Right renal pelvis (tissue), 4 donors: Measurements from ENCODE around the gene NSFL1C. TPM values are rescaled to one million over a fixed set of nuclear protein-coding genes. Genes with fewer than 3 reads are reported as not detected.

Source experiments
- DNase-seq, 4 donors: peaks; one replicate each; pipeline ENCODE4 v3.0.0-alpha.2; 2013; ENCODE audit warnings: low read depth in 4 of 4, low spot score in 3 of 4, missing footprints in 1 of 4
- polyA plus RNA-seq, 4 donors: library from polyadenylated mRNA; unstranded; fragments of 120-200 nt; gene quantifications; one replicate each; pipeline ENCODE4 v1.2.1, GENCODE V29; 2013; ENCODE audit not compliant: insufficient read length in 4 of 4

NSFL1C gene
- polyA plus RNA-seq, 4 donors: 93.9 to 110 (median 103) TPM

DNA sequence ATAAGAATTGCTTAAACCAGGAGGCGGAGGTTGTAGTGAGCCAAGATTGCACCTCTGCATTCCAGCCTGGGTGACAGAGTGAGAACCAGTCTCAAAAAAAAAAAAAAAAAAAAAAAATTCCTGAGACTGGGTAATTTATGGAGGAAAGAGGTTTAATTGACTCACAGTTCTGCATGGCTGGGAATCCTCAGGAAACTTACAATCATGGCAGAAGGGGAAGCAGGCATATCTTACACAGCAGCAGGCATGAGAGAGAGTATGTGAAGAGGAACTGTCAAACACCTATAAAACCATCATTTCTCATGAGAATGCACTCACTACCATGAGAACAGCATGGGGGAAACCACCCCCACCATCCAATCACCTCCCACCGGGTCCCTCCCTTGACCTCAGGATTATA lies 72.0 kb downstream of the NSFL1C start:
- no peak for DNase-seq

DNA sequence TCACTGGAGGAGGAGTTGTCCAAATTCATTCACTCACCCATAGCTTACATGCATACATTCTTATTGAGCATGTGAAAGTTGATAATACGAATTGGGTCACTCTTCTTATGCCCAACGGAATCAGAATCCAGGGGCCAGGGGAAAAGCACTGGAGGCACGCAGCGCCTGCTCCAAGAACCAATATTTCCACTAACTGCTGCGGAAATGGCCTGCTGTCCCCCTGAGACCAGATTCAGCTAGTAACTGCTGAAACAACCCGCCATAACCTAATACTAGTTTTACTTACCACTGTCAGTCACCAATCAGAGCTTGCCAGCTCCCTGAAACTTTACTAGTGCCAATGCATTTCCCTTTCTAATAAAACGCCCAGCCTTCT lies 73.2 kb downstream of the NSFL1C start:
- DNase-seq: no peak

DNA sequence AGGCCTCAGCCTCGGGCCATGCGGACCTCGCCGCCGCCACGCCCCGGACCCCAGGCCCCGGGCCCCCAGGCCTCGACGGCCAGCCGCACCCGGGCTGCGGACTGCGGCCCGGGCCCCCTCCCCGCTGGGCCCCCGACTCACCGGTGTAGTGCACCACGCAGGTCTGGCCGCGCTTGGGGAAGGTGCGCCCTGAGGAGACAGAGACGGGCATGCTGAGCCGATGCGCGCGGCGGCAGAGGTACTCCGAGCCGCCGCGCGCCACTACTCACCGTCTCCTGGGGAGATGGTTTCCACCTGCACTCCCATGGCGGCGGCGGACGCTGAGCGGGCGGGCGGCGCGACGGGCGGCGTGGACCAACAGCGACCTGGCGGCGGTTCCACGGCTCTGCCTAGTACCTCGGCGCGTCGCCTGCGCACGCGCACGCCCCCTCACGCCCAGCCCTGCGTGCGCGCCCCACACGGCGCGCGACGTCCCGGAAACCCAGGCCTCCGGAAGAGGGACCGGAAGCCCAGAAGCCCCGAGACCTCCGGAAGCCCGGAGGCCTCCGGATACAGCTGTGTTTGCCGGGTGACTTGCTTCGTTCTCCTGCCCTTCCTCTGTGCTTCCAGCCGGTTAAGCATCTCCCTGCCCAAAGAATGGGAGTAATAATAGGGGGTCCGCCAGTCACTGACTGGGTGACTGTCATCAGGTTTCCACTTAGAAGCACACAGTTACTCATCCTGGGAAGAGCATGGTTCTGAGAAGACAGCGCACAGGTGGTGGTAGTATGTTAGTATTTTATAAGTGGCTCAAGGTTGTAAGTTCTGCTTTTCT lies 73.7 kb downstream of the NSFL1C start, which contains the start of gene FKBP1A:
Gene FKBP1A (minus strand): TSS at position 362 of the 814 bp plus-strand sequence. CDS start 56 bp downstream, at position 306.
- peak; percentile 83 to 87 (median 85) for DNase-seq

DNA sequence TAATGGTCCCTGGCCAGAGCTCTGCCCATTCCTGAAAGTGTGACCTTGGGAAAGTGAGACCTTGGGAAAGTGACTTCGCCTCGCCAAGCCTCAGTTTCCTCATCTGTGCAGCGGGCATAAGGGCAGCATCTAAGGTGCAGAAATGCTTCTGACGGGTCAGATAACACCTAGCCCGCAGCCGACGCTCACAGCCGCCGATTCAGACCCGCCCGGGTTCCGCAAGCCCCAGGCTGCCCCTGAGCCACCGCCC lies 74.3 kb downstream of the NSFL1C start:
- DNase-seq: no peak

Other genes starting within 250 kb of the NSFL1C start
- not detected for gene RAD21L1, start 240.8 kb downstream of the NSFL1C start, polyA plus RNA-seq
- 1 to 10 TPM; 2.7 to 3.2 (median 2.9) TPM for gene SNPH, start 200.6 kb downstream of the NSFL1C start, polyA plus RNA-seq
- 1 to 10 TPM; 1.7 to 3.8 (median 2.4) TPM for gene SDCBP2, start 137.7 kb downstream of the NSFL1C start, polyA plus RNA-seq
- gene FKBP1A, start 73.8 kb downstream of the NSFL1C start, polyA plus RNA-seq: 100 to 1,000 TPM; 362 to 409 (median 396) TPM
- gene SIRPB2, start 24.6 kb upstream of the NSFL1C start, polyA plus RNA-seq: under 1 TPM; 0.25 to 0.75 (median 0.45) TPM
- gene SIRPD, start 90.9 kb upstream of the NSFL1C start, polyA plus RNA-seq: not detected
- gene SIRPB1, start 153.2 kb upstream of the NSFL1C start, polyA plus RNA-seq: 1 to 10 TPM in 3 of 4 donors, under 1 TPM in 1; 0.30 to 2.3 (median 1.4) TPM
- gene SIRPG, start 190.9 kb upstream of the NSFL1C start, polyA plus RNA-seq: under 1 TPM in 1 of 4 donors, not detected in 3; 0.16 TPM